HUES64 (cell line): ENCODE results near the gene CFAP299.

Experiments
- H3K27ac ChIP-seq: 2 replicates; pipeline ENCODE4 v1.7.0; 2013; ENCODE audit warnings: low read depth, low read length, inconsistent platforms
- H3K27me3 ChIP-seq: 2 replicates; pipeline ENCODE4 v1.6.1; 2013; ENCODE audit warnings: mild to moderate bottlenecking, low read length; ENCODE audit not compliant: insufficient read depth
- H3K36me3 ChIP-seq: 2 replicates; pipeline ENCODE4 v1.6.1; 2013; ENCODE audit warnings: mild to moderate bottlenecking, low read length; ENCODE audit not compliant: insufficient read depth
- H3K4me1 ChIP-seq: 2 replicates; pipeline ENCODE4 v1.6.1; 2013; ENCODE audit warnings: mild to moderate bottlenecking, low read length, moderate library complexity; ENCODE audit not compliant: insufficient read depth
- H3K4me3 ChIP-seq: 2 replicates; pipeline ENCODE4 v1.5.1; 2013; ENCODE audit warnings: mild to moderate bottlenecking, low read length, moderate library complexity
- H3K9ac ChIP-seq: 2 replicates; pipeline ENCODE4 v1.6.1; 2013; ENCODE audit warnings: mild to moderate bottlenecking, low read depth, low read length
- H3K9me3 ChIP-seq: 2 replicates; pipeline ENCODE4 v1.6.1; 2013; ENCODE audit warnings: low read depth, low read length; ENCODE audit not compliant: insufficient read depth
- WGBS: fragments of 150-250, 120-280 bp; methylation state at CpG from one replicate; pipeline ENCODE4 v1.1.7; 2013; ENCODE audit warnings: missing lambda C conversion rate; 5-methylcytosine and 5-hydroxymethylcytosine counted together

Gene CFAP299

GRCh38 chr4:80542747-80543146 lies 207.2 kb downstream of the CFAP299 start:
- no peaks in the 10 kb centered on the region for H3K4me1 ChIP-seq
- WGBS = 95% methylated on average over 2 of the region's 2 CpGs
- H3K27ac ChIP-seq = no peak overlapping the region
- no peaks in the 10 kb centered on the region for H3K36me3 ChIP-seq
- no peaks in the 10 kb centered on the region for H3K9me3 ChIP-seq
- H3K27me3 ChIP-seq = no peaks in the 10 kb centered on the region
- no peak overlapping the region for H3K9ac ChIP-seq
- no peak overlapping the region for H3K4me3 ChIP-seq

- Histone ChIP-seq H3K9me3 (no peaks in the 10 kb centered on the region), H3K9ac (no peak overlapping the region), H3K27ac (no peak overlapping the region), H3K36me3 (no peaks in the 10 kb centered on the region), H3K27me3 (no peaks in the 10 kb centered on the region), H3K4me3 (no peak overlapping the region), H3K4me1 (no peaks in the 10 kb centered on the region)
- 95% methylated on average over 3 of the region's 3 CpGs for WGBS
Measured at GRCh38 chr4:80560337-80560736, 224.8 kb downstream of the CFAP299 start.

GRCh38 chr4:80566203-80566872 lies 230.8 kb downstream of the CFAP299 start:
- Histone ChIP-seq H3K27ac (no peak overlapping the region), H3K27me3 (no peaks in the 10 kb centered on the region), H3K9ac (no peak overlapping the region), H3K4me1 (no peaks in the 10 kb centered on the region), H3K36me3 (no peaks in the 10 kb centered on the region), H3K4me3 (no peak overlapping the region), H3K9me3 (no peaks in the 10 kb centered on the region)
- WGBS = 93% methylated on average over 5 of the region's 5 CpGs

- Histone ChIP-seq H3K9me3 (no peaks in the 10 kb centered on the region), H3K4me1 (no peaks in the 10 kb centered on the region), H3K4me3 (no peak overlapping the region), H3K27me3 (no peaks in the 10 kb centered on the region), H3K9ac (no peak overlapping the region), H3K36me3 (no peaks in the 10 kb centered on the region), H3K27ac (no peak overlapping the region)
- whole genome bisulfite sequencing = 80% methylated on average over 1 of the region's 1 CpG
Measured at GRCh38 chr4:80568891-80569290, 233.4 kb downstream of the CFAP299 start.

- no peaks in the 10 kb centered on the region for H3K36me3 ChIP-seq
- no peak overlapping the region for H3K9ac ChIP-seq
- no peak overlapping the region for H3K4me3 ChIP-seq
- no peak overlapping the region for H3K27ac ChIP-seq
- no peaks in the 10 kb centered on the region for H3K27me3 ChIP-seq
- no peaks in the 10 kb centered on the region for H3K9me3 ChIP-seq
- WGBS = 86% methylated on average over 1 of the region's 1 CpG
- H3K4me1 ChIP-seq = no peaks in the 10 kb centered on the region
Measured at GRCh38 chr4:80576796-80577195, 241.3 kb downstream of the CFAP299 start.

GRCh38 chr4:80578001-80578400 lies 242.5 kb downstream of the CFAP299 start:
- H3K9me3 ChIP-seq = no peaks in the 10 kb centered on the region
- H3K27ac ChIP-seq = no peak overlapping the region
- no peaks in the 10 kb centered on the region for H3K4me1 ChIP-seq
- no peaks in the 10 kb centered on the region for H3K36me3 ChIP-seq
- no peak overlapping the region for H3K4me3 ChIP-seq
- no peaks in the 10 kb centered on the region for H3K27me3 ChIP-seq
- WGBS = no CpG with 5 or more reads among the region's 1 CpG
- H3K9ac ChIP-seq = no peak overlapping the region

GRCh38 chr4:80585542-80585941 lies 250.0 kb downstream of the CFAP299 start:
- Histone ChIP-seq H3K4me1 (no peaks in the 10 kb centered on the region), H3K27me3 (no peaks in the 10 kb centered on the region), H3K36me3 (no peaks in the 10 kb centered on the region), H3K27ac (no peak overlapping the region), H3K9ac (no peak overlapping the region), H3K4me3 (no peak overlapping the region), H3K9me3 (no peaks in the 10 kb centered on the region)

- H3K9ac ChIP-seq = no peak overlapping the region
- no peaks in the 10 kb centered on the region for H3K27me3 ChIP-seq
- H3K36me3 ChIP-seq = no peaks in the 10 kb centered on the region
- H3K4me1 ChIP-seq = no peaks in the 10 kb centered on the region
- no peaks in the 10 kb centered on the region for H3K9me3 ChIP-seq
- H3K4me3 ChIP-seq = no peak overlapping the region
- no peak overlapping the region for H3K27ac ChIP-seq
- 94% methylated on average over 2 of the region's 2 CpGs for WGBS
Measured at GRCh38 chr4:80586716-80587115, 251.2 kb downstream of the CFAP299 start.

- Histone ChIP-seq H3K9me3 (no peaks in the 10 kb centered on the region), H3K9ac (no peak overlapping the region), H3K27me3 (no peaks in the 10 kb centered on the region), H3K4me3 (no peak overlapping the region), H3K27ac (no peak overlapping the region), H3K4me1 (no peaks in the 10 kb centered on the region), H3K36me3 (no peaks in the 10 kb centered on the region)
- 87% methylated on average over 2 of the region's 2 CpGs for WGBS
Measured at GRCh38 chr4:80587871-80588385, 252.4 kb downstream of the CFAP299 start.

- 56% methylated on average over 1 of the region's 2 CpGs for WGBS
- H3K27me3 ChIP-seq = no peaks in the 10 kb centered on the region
- no peak overlapping the region for H3K4me3 ChIP-seq
- H3K9ac ChIP-seq = no peak overlapping the region
- H3K27ac ChIP-seq = no peak overlapping the region
- H3K9me3 ChIP-seq = no peaks in the 10 kb centered on the region
- no peaks in the 10 kb centered on the region for H3K36me3 ChIP-seq
- H3K4me1 ChIP-seq = no peaks in the 10 kb centered on the region
Measured at GRCh38 chr4:80592950-80593349, 257.4 kb downstream of the CFAP299 start.

- 100% methylated on average over 2 of the region's 2 CpGs for WGBS
- no peak overlapping the region for H3K27ac ChIP-seq
Measured at GRCh38 chr4:80594701-80595100, 259.2 kb downstream of the CFAP299 start.

More at GRCh38 chr4:80594701-80595100, 259.2 kb downstream of the CFAP299 start:
- Histone ChIP-seq H3K4me1 (no peaks in the 10 kb centered on the region), H3K4me3 (no peak overlapping the region), H3K9me3 (no peaks in the 10 kb centered on the region), H3K36me3 (no peaks in the 10 kb centered on the region), H3K27me3 (no peaks in the 10 kb centered on the region), H3K9ac (no peak overlapping the region)
